ENCODE measurements around the gene UBAP2L.

DNA sequence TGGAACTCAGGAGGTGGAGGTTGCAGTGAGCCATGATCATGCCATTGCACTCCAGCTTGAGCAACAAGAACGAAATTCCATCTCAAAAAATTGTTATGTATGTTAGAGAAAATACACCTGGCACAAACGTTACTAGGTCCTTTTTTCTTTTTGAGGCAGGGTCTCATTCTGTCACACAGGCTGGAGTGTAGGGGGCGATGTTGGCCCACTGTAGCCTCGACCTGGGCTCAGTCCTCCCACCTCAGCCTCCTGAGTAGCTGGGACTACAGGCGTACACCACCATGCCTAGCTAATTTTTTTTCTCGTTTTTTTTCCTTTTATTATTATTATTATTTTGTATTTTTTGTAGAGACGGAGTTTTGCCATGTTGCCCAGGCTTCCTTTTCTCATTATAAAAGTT, 56.0 kb downstream of the UBAP2L start:
- no peak for TF ChIP-seq CTCF (IDR thresholded peaks at IDR 0.05; ENCODE audit: insufficient read depth, low read length, poor library complexity, severe bottlenecking)
- no peak for TF ChIP-seq EZH2phosphoT487 (conservative IDR thresholded peaks at IDR 0.05; ENCODE audit: low read length)

All from SU-DHL-6 (cell line).